SH-SY5Y (cell line): ENCODE data around the gene GAS2.

Experiments used
- GATA2 ChIP-seq: IDR thresholded peaks from 2 replicates; pipeline ENCODE4 v1.6.1; 2011; ENCODE audit warnings: mild to moderate bottlenecking, low read depth, low read length
- GATA3 ChIP-seq: IDR thresholded peaks from 2 replicates; pipeline ENCODE4 v1.6.1; 2011; ENCODE audit warnings: low read depth, mild to moderate bottlenecking, low read length, moderate library complexity

DNA sequence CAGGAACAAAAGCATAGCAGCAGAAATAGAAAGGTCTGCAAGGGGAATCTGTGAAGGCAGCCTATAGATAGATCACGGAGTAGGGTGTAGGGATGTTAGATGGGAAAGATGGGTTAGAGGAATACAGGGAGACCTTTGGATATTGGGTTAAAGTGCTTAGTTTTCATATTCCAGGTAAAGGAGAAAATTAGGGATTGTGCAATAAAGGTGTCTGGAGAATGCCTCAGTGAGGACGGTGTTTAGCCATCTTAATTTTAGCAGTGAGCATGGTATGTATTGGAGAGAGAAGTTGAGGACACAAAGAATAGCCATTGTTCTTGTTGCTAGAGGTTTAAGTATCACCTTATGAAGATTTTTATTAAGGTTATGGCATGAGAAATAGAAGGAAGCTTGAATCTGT, 17.7 kb downstream of the GAS2 start:
- no peak for TF ChIP-seq GATA2
- no peak for TF ChIP-seq GATA3
